Neural cell (in vitro differentiated cells): Measurements from ENCODE around the gene SLC30A4.

Source experiments
- CTCF ChIP-seq: fragments of 450-650 bp; IDR thresholded peaks from 2 replicates; pipeline ENCODE4 v1.5.1; 2014; ENCODE audit warnings: antibody characterized with exemption, mild to moderate bottlenecking, moderate library complexity; ENCODE audit not compliant: poor library complexity, severe bottlenecking
- EP300 ChIP-seq: fragments of 450-650 bp; conservative IDR thresholded peaks from 2 replicates; pipeline ENCODE4 v1.6.1; 2014; ENCODE audit warnings: antibody characterized with exemption, mild to moderate bottlenecking, moderate library complexity; ENCODE audit not compliant: poor library complexity, severe bottlenecking
- EZH2 ChIP-seq: fragments of 200-600, 300-800 bp; shearing (Covaris generic), sonication (generic); IDR thresholded peaks from 2 replicates; pipeline ENCODE4 v1.6.1; 2014; ENCODE audit warnings: antibody characterized with exemption, low read length, borderline replicate concordance, mild to moderate bottlenecking; ENCODE audit not compliant: insufficient read depth, poor library complexity, severe bottlenecking
- POLR2AphosphoS5 ChIP-seq: IDR thresholded peaks from 2 replicates; pipeline ENCODE4 v1.6.1; 2012
- RAD21 ChIP-seq: fragments of 450-650 bp; conservative IDR thresholded peaks from 2 replicates; pipeline ENCODE4 v1.6.1; 2014; ENCODE audit warnings: antibody characterized with exemption, mild to moderate bottlenecking, moderate library complexity
- TAF1 ChIP-seq: IDR thresholded peaks from 2 replicates; pipeline ENCODE4 v1.6.1; 2012; ENCODE audit warnings: low read depth

GRCh38 chr15:45474799-45475198 lies 47.8 kb downstream of the SLC30A4 start:
- TF ChIP-seq EP300: no peak
- TF ChIP-seq RAD21: no peak
- no peak for TF ChIP-seq POLR2AphosphoS5
- TF ChIP-seq CTCF: no peak
- TF ChIP-seq EZH2: no peak
- TF ChIP-seq TAF1: no peak
